Activated CD8-positive, alpha-beta memory T cell treated with anti-CD3 and anti-CD28 coated beads for 1 hour (primary cell): ENCODE results near the gene NEO1.
"Not testable (repeated sequence)": the region's sequence is repeated elsewhere in the genome, so short reads cannot be mapped to it uniquely, and the experiment has no call there.

Experiments
- DNase-seq, 2 donors: peaks; one replicate each; pipeline ENCODE4 v3.0.0-alpha.2; 2020; ENCODE audit warnings: low read depth in 1 of 2; ENCODE audit errors: extremely low read depth in 1 of 2

NEO1 gene

GRCh38 chr15:73183071-73183470 is 130.8 kb downstream of the NEO1 start:
- DNase-seq, result no peak

- DNase-seq, result no peak
These were observed 137.9 kb downstream of the NEO1 start for GRCh38 chr15:73190189-73190601.

DNA sequence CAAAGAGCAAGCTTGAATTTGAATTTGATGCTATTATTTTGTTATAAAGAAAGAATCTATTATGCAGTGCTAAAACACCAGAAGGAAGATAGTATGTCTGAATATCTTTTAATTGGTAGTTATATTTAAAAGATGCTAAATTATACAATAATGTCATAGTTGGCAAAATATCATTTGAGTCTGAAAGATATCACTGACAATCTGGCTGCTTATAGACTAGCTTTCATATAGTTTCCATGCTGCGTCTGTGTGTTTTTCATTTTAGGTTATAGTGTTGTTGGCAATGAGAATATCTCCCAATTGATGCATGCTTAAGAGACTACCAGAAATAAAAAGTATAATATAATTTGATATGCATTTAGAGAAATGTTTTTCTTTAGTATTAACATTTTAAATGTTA is 142.9 kb downstream of the NEO1 start:
- DNase-seq, result no peak

DNA sequence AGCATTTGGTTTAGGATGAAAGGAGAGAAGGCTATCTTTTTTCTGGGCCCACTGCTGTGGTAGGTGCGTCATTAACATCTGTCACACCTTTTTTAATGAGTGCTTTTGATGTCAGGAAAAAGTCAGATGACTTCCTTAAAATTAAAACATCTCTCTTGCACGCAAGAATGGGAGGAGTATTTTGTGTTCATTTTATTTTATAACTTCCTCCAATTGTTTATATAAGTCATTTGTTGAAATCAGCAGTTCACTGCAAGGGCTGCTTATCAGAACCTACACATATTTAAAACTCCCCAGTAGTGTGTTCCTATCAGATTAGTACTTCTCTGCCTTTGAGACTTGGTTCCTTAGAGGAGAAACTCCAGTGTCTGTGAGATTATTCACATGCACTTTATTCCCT is 143.8 kb downstream of the NEO1 start:
- no peak for DNase-seq

DNA sequence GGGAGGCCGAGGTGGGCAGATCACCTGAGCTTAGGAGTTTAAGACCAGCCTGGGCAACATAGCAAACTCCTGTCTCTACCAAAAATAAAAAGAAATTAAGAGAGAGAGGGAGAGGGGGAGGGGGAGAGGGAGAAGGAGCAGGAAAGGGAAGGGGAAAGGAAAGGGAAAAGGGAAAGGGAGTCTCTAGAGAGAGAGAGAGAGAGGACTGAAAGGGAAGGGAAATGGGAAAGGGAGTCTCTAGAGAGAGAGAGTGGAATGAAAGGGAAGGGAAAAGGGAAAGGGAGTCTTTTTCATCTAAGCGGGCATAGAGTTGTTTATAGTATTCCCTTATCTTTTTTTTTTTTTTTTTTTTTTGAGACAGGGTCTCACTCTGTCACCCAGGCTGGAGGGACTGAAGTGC is 148.1 kb downstream of the NEO1 start:
- DNase-seq, result no peak

- no peak for DNase-seq
These were observed 158.4 kb downstream of the NEO1 start for GRCh38 chr15:73210630-73211029.

GRCh38 chr15:73212424-73212823 is 160.2 kb downstream of the NEO1 start:
- no peak for DNase-seq

- not testable (repeated sequence) for DNase-seq
These were observed 169.2 kb downstream of the NEO1 start for GRCh38 chr15:73221450-73221849.

DNA sequence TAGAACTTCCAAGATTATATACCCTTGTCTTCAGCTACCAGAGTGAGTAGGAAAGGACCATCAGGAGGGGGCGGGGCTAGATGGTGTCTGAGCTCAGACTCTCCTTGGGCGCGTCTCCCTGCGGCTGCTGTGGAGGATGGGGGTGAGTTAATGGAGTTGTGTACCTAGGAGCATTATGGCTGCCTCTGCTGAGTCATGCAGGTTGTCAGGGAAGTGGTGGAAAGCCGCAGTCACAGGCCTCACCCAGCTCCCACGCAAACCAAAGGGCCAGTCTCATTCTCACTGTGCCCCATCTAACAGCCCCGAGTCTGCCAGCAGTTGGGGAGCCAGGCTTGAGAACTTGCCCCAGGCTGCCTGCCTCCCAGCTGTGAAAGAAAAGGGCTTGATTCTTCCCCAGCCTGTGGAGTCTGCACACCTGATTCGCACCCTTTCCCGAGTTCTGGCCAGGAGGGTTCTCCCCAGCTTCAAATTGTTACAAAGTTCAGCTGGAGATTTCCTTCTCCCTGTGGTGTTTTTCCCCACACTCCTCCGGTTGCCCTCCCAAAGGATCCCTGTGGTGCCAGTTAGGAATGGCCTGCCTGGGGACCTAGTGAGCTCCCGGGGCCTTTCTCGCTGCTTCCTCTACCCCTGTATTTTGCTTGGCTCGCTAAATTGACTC is 173.2 kb downstream of the NEO1 start:
- DNase-seq, result no peak

DNA sequence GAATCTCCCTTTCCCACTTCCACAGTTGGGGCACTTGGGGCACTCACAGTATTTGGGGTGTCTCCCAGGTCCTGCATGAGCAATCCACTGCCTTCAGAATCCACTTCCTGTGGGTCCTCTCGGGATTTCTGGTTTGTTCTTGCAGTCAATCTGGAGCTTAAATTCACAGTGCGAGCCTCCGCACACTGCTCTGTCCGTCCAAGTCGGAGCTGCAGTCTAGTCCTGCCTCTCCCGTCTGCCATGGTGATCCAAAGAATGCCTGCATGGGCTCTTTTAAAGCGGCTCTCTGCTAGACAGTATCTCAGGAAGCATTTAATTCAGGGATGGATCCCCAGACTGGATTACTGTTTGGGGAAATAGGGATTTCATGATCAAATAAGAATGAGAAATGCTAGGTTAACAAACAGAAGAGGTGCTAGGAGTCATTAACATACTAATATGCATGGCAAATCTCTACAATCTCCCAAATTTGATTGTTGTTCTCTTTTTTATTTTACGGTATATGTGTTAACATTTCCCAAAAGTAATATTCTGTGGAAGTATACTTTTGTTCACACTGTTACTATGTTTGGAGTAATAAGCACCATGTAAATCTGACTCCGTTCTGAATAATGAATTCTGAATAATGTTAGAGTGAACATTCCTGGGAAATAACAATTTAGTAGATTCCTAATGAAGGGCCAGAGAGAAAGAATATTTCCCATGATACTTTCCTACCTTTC is 174.0 kb downstream of the NEO1 start:
- no peak for DNase-seq

DNA sequence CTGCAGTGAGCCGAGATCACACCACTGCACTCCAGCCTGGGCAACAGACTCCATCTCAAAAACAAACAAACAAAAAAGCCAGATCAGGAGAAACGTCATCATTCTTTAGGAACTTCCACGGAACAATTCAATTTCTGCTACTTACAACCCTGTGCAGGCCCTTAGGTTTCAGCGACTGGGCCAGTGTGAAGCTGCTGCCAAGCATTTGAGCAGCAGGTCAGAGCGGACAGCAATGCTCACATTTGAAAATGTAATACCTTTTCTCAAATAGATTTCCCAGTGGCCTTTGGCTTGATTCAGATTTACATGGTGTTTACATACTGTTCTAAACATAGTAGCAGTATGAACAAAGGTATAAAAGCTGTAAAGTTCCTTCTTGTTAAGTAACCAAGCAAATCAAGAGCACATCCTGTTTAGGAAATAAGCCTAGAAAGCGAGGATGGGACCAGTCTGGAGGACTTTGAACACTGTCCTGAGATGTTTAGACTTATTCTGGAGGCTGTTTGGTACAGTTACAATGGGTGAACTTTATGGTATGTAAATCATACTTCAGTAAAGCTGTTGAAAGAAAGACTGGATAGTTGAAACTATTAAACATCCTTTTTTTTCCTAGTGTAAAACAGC is 175.3 kb downstream of the NEO1 start:
- no peak for DNase-seq

DNA sequence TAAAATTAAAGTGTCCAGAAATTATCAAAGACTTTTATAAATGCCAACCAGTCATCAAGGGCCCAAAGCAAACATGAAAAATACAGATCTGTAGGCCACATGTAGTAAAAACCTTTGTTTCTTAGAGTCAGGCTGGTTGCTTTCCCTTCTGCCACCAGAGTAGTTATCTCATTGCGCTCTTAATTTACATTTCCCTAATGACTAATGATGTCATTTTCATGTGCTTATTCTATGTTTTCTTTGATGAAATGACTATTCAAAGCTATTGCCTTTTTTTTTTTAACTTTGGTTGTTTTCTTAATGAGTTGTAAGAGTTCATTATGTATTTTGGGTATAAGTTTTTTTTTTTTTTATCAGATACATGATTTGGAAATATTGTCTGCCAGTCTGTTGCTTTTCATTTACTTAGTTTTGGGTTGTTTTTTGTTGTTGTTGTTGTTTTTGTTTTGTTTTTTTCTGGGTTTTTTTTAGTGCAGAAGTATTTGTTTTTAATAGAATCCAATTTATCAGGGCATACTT is 175.9 kb downstream of the NEO1 start:
- no peak for DNase-seq

DNA sequence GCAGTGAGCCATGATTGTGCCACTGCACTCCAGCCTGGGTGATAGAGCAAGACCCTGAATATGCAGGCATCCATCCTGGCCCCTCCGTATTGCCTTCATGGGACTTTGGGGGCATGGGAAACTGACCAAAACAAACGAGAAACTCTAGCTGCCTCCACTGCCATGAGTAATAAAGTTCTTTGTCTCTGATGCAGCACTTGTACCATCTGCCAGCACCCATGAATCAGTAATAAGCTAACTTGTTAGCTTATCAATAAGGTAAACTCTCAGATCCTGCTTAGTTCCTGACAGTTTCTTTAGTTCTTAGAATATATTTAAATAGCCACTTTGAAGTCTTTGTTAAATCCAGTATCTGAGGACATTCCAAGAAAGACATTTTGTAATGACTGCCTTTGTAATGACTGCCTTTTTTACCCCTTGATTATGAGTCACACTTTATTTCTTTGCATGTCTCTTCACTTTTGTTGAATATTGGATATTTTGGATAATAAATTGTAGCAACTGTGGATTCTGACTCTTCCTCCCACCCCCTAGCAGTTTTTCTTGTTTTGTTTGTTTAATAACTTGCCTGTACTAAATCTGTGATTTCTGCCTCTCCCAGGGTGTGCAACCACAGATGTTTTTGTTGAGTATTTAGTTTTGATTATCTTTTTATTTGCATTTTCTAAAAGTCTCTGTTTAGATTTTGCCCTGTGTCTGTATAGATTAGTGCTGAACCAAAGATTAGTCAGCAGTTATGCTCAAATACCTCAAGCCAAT is 179.6 kb downstream of the NEO1 start:
- no peak for DNase-seq

DNA sequence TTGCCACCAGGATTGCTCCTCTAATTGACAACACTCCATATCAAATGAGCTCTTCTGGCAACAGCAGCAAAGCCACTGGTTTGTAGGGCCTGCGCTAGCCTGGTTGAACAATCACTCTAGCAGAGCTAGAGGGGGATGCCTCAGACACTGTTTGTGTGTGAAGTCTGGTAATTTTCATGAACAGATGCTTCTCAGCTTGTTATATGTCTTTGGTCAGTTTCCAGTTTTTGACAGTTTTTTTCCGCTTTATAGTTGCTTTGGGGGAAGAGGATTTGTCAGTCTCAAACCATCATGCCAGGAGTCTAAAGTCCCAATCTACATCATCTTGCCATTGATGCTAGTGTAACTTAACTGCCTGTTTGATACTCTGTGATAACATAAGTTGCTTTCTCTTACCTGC is 180.5 kb downstream of the NEO1 start:
- no peak for DNase-seq

DNA sequence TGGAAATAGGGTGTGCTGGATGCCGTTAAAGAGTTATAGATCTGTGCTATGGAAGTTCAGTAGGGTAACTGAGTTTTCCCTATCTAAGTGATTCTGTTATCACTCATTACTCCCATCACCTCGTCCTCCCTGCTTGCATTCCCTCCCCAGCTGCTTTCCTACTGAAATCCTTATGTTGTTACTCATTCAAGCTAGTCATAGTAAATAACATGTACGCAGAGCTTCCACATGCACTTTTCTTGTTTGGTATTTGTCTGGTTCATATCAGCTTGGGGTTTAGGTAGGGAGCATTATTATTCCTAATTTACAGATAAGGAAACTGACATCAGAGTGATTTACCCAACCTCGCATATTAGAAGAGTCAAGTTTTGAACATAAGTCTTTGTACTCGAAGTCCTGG is 181.4 kb downstream of the NEO1 start:
- DNase-seq, result no peak

DNA sequence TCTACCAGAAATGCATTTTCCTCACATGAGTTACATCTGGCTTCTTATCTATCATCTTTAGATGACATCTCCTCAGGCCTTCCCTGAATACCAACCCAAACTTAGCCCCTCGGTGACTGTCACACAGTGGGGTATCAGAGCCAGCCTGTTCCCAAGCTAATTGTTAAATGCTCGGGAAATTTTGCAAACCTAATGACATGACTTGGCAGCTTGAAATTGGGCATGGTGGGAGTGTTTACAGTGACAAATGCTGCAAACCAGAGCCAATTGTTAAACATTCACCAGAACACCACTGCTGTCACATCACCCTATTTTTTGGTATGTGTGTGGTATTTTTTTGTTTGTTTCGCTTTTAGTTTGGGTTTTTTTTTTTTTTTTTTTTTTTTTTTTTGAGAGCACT is 185.6 kb downstream of the NEO1 start:
- no peak for DNase-seq

DNA sequence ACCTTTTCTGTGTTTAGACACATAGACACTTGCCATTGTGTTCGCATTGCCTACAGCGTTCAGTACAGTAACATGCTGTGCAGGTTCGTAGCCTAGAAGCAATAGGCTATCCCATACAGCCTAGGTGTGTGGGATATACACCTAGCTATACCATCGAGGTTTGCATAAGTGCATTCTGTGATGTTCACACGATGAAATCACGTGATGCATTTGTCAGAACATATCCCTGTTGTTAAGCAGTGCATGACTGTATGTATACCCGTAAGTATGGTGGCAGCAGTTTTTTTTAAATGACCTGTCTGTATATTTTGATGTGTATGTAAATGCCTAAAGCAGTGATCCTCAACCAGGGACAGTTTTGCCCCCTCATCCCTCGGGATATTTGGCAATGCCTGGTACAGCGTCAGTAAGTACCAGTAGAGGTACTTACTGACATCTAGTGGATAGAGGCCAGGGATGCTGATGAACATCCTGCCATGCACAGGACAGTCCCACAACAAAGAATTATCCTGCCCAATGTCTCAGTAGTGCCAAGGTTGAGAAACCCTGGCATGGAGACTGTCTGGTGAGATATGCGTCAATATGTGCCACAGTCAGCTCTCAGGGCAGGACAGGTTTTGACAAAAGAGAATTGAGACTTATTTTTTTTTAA is 187.4 kb downstream of the NEO1 start:
- DNase-seq, result no peak

DNA sequence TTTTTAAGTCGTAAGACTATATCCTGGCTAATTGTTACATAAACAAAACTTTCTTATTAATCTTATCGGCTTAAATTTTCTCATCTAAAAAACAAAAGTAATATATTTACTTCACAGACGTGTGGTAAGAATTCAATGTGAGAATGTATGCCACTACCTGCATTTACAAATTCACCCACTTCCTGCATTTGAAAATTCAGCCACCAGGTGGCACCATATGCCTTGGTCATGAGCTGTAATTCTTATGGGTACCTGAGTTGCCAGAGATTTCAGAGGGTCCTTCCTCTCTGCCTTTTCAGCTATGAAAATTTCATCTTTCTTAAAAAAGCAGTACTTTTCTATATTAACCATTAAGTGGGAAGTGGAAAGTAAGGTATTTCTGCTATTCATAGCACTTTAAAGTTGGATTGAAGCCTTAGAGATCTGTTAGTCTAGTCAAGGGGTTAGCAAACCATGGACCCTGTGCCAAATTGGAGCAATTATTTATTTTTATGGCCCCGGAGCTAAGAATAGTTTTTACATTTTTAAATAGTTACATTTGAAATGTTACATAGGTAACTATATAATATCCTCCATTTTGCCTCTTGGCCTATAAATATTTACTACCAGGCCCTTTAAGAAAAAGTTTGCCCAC is 188.7 kb downstream of the NEO1 start:
- DNase-seq, result peak; percentile 30 to 51

DNA sequence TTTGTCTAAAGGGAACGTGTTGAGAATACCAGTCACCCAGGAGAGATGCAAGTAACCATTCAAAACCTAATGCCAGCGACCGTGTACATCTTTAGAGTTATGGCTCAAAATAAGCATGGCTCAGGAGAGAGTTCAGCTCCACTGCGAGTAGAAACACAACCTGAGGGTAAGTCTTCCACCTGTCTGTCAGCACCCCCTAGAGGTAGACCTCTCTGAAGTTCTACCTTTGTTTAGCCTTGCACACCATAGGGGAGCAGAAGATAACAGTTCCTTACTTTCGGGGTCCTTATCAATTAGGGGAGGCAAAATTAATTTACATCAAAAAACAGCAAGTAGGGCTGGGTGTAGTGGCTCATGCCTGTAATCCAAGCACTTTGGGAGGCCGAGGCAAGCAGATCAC is 192.1 kb downstream of the NEO1 start:
- no peak for DNase-seq

DNA sequence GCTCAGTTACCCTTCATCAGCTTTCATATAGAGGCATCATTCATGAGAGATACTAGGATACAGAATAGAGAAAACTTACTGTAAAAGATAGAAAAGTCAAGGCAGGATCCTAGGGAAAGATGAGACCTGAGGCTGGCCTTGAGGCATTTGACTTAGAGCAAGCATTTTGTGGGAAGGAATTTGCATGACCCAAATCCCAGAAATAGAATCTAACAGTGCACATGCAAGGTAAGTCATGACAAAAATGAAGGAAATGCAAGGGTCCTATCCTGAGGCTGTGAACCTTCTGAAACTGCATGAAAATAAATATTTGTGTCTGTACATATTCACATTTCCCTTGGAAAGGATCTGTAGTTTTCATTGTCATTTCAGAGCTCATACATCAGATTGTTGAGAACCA is 194.2 kb downstream of the NEO1 start:
- no peak for DNase-seq
